K562 (cell line): ENCODE data around the gene TRMT44. TPM values are rescaled to one million over a fixed set of nuclear protein-coding genes. Genes with fewer than 3 reads are reported as not detected.

Source experiments
- ATAC-seq: fragments of 200-7000 bp; cut with Tn5 transposase; 3 replicates; pipeline ENCODE4 v1.9.1; 2020; ENCODE audit warnings: moderate library complexity
- BruUV-seq: library from RNA; stranded (reverse); fragments of 400-500 nt; replicated peaks from 2 replicates; lab custom pipeline; 2021; lab: Mats Ljungman, UMichigan
- CTCF ChIA-PET: fragments of 300-600 bp; formaldehyde crosslinking; extraction: SDS; loops from one replicate; lab custom pipeline; 2021; ENCODE audit warnings: low intra/inter-chr PET ratio; lab: Yijun Ruan, JAX
- POLR2A ChIA-PET: fragments of 300-600, 350-650 bp; sonication (Branson Sonifier 250); formaldehyde crosslinking; extraction: SDS; loops from one replicate; lab custom pipeline; 2021; ENCODE audit warnings: antibody characterized with exemption, inconsistent platforms; lab: Yijun Ruan, JAX
- DNase-seq, 4 experiments: peaks; one replicate each; pipeline versions ENCODE4 v3.0.0 to v3.0.0-alpha.2; 2011 to 2018; ENCODE audit warnings: low spot score in 3 of 4, mixed read lengths in 3 of 4; ENCODE audit errors: extremely low read depth in 1 of 4
- FAIRE-seq: peaks from 2 replicates; lab custom pipeline; 2011; peaks lifted over from hg19 to GRCh38; lab: Jason Lieb, UNC
- H2AFZ ChIP-seq: 2 replicates; pipeline ENCODE4 v1.6.0; 2011; ENCODE audit warnings: low read depth, low read length, control low read depth, inconsistent platforms
- H3K27ac ChIP-seq: fragments of 200-600 bp; 3 replicates; pipeline ENCODE4 v1.8.0; 2011; ENCODE audit warnings: low read depth, mild to moderate bottlenecking, control low read depth, inconsistent platforms, low read length, moderate library complexity, mixed read lengths; ENCODE audit errors: extremely low read depth
- H3K27me3 ChIP-seq, 2 experiments: fragments of 300-600 bp in 1 of 2; 2 replicates in 1 of 2; 3 replicates in 1 of 2; pipeline versions ENCODE4 v1.6.0 to v1.8.0; 2011; ENCODE audit warnings: inconsistent platforms in 2 of 2, low read length in 2 of 2, mild to moderate bottlenecking in 1 of 2, mixed read lengths in 1 of 2, moderate library complexity in 1 of 2; ENCODE audit not compliant: control insufficient read depth in 2 of 2, insufficient read depth in 2 of 2
- H3K36me3 ChIP-seq: fragments of 300-600 bp; 3 replicates; pipeline ENCODE4 v1.8.0; 2011; ENCODE audit warnings: mild to moderate bottlenecking, low read length, inconsistent platforms; ENCODE audit not compliant: control insufficient read depth, insufficient read depth
- H3K4me1 ChIP-seq, 2 experiments: fragments of 200-600 bp in 1 of 2; replicated peaks in 1 of 2; 2 replicates in 1 of 2; 3 replicates in 1 of 2; pipeline versions ENCODE4 v1.5.1 to v1.8.0; 2011; ENCODE audit warnings: inconsistent platforms in 2 of 2, low read length in 2 of 2, mild to moderate bottlenecking in 1 of 2, mixed read lengths in 1 of 2, moderate library complexity in 1 of 2; ENCODE audit not compliant: control insufficient read depth in 2 of 2, insufficient read depth in 2 of 2
- H3K4me2 ChIP-seq: 2 replicates; pipeline ENCODE4 v1.6.1; 2011; ENCODE audit warnings: low read length, control low read depth, inconsistent platforms, mixed read lengths; ENCODE audit not compliant: insufficient read depth
- H3K4me3 ChIP-seq: fragments of 200-600 bp; sonication (generic), shearing (Covaris generic); 2 replicates; pipeline ENCODE4 v1.5.1; 2016; ENCODE audit warnings: control low read depth, inconsistent platforms
- H3K79me2 ChIP-seq: fragments of 200-600 bp; 3 replicates; pipeline ENCODE4 v1.8.0; 2011; ENCODE audit warnings: low read length, inconsistent platforms; ENCODE audit not compliant: control insufficient read depth, insufficient read depth
- H3K9ac ChIP-seq, 2 experiments: 2 replicates each; pipeline versions ENCODE4 v1.6.0 to v1.6.1; 2011; ENCODE audit warnings: low read depth in 2 of 2, low read length in 2 of 2, control low read depth in 1 of 2, inconsistent platforms in 1 of 2, mild to moderate bottlenecking in 1 of 2, mixed read lengths in 1 of 2; ENCODE audit not compliant: insufficient read depth in 1 of 2
- H3K9me1 ChIP-seq: one replicate; pipeline ENCODE4 v1.6.0; 2011; ENCODE audit warnings: inconsistent platforms, mild to moderate bottlenecking, low read length, moderate library complexity; ENCODE audit not compliant: control insufficient read depth, insufficient read depth
- H3K9me3 ChIP-seq: replicated peaks from 2 replicates; pipeline ENCODE4 v1.5.1; 2011; ENCODE audit warnings: low read depth, low read length, inconsistent platforms; ENCODE audit not compliant: control insufficient read depth, insufficient read depth
- H4K20me1 ChIP-seq: replicated peaks from 2 replicates; pipeline ENCODE4 v1.6.1; 2011; ENCODE audit warnings: low read length, inconsistent platforms, mixed read lengths; ENCODE audit not compliant: control insufficient read depth, insufficient read depth
- POLR3G ChIP-seq: IDR thresholded peaks from 2 replicates; pipeline ENCODE4 v1.6.1; 2011; ENCODE audit not compliant: insufficient read length, insufficient replicate concordance; ENCODE audit errors: extremely low read depth
- PRPF4 ChIP-seq: fragments of 200-400 bp; formaldehyde crosslinking; IDR thresholded peaks from one replicate; pipeline ENCODE4 v1.6.1; 2017; ENCODE audit warnings: low read length, low read depth, mild to moderate bottlenecking; ENCODE audit not compliant: insufficient read depth, poor library complexity, severe bottlenecking
- RAD21 ChIP-seq, 2 experiments: fragments of 250-450 bp in 1 of 2; fragments of 450-650 bp in 1 of 2; sonication (Bioruptor Pico) in 1 of 2; formaldehyde crosslinking in 1 of 2; IDR thresholded peaks in 1 of 2; conservative IDR thresholded peaks in 1 of 2; 2 replicates each; pipeline versions ENCODE4 v1.4.0 to v1.8.0; 2020 to 2022; ENCODE audit warnings: mild to moderate bottlenecking in 2 of 2, moderate library complexity in 1 of 2
- RCOR1 ChIP-seq, 2 experiments: IDR thresholded peaks; 2 replicates each; pipeline ENCODE4 v1.6.1; 2012; ENCODE audit warnings: low read depth in 2 of 2, low read length in 2 of 2, borderline replicate concordance in 1 of 2, improper control_type of control experiment in 1 of 2
- ZKSCAN3 ChIP-seq: fragments of 250-450 bp; sonication (Bioruptor Pico); IDR thresholded peaks from 2 replicates; pipeline ENCODE4 v1.4.0; 2020
- ZNF551 ChIP-seq: fragments of 250-450 bp; sonication (Bioruptor Pico); IDR thresholded peaks from 2 replicates; pipeline ENCODE4 v1.5.0; 2021; ENCODE audit warnings: mild to moderate bottlenecking, moderate library complexity
- ZNF57 ChIP-seq: fragments of 450-650 bp; formaldehyde crosslinking; IDR thresholded peaks from 2 replicates; pipeline ENCODE4 v1.4.0; 2020; ENCODE audit warnings: mild to moderate bottlenecking, moderate library complexity
- WGBS: fragments of 100-300 bp; shearing (Covaris generic); methylation state at CpG from one replicate; pipeline ENCODE4 v1.1.6; 2016; ENCODE audit warnings: low coverage, mixed read lengths; ENCODE audit not compliant: insufficient coverage; ENCODE audit errors: missing lambda C conversion rate; 5-methylcytosine and 5-hydroxymethylcytosine counted together
- in situ Hi-C: fragments of 300-500 bp; cut with MboI; formaldehyde crosslinking; loops from 4 replicates; pipeline ENCODE4 v1.15.0; 2018; ENCODE audit warnings: inconsistent platforms, mixed read lengths
- intact Hi-C: fragments of 100-400 bp; cut with micrococcal nuclease; formaldehyde crosslinking; loops from 2 replicates; pipeline ENCODE4 v1.14.2; 2022
- polyA plus RNA-seq, 8 experiments: library from polyadenylated mRNA; depleted of rRNA in 4 of 8; stranded (reverse) in 5 of 8; unstranded in 3 of 8; fragments of >200 nt; fragmentation: Nextera tagmentation in 2 of 8; fragmentation: Illumina TruSeq in 1 of 8; extraction: Ambion mirVana in 2 of 8; extraction: Trizol in 1 of 8; gene quantifications; 2 replicates each; pipeline versions ENCODE4 v1.2.1 to v1.2.3, GENCODE V29; 2011 to 2014; ENCODE audit warnings: inconsistent platforms in 1 of 8, missing spikeins in 1 of 8
- total RNA-seq, 7 experiments: library from RNA; depleted of rRNA in 6 of 7; stranded (reverse); fragments of >200 nt in 6 of 7; fragmentation: Illumina TruSeq in 2 of 7; extraction: Trizol in 2 of 7; gene quantifications; 2 replicates each; pipeline versions ENCODE4 v1.2.1 to v1.2.3, GENCODE V29; 2011 to 2021; ENCODE audit warnings: low replicate concordance in 1 of 7
- TF ChIP-seq, protein P1 (sequence below): fragments of 450-650 bp; formaldehyde crosslinking; IDR thresholded peaks from 2 replicates; pipeline ENCODE4 v1.4.0; 2020; ENCODE audit warnings: mild to moderate bottlenecking, moderate library complexity
- TF ChIP-seq, protein P2 (sequence below): IDR thresholded peaks from 3 replicates; pipeline ENCODE4 v1.6.1; 2011; ENCODE audit warnings: borderline replicate concordance, mild to moderate bottlenecking, moderate library complexity; ENCODE audit not compliant: insufficient read length; ENCODE audit errors: extremely low read depth
- TF ChIP-seq, protein P3 (sequence below): sonication (generic); formaldehyde crosslinking; IDR thresholded peaks from 2 replicates; pipeline ENCODE4 v1.8.0; 2022; ENCODE audit warnings: mild to moderate bottlenecking, missing genetic modification reagents

TRMT44 gene
- total and polyA plus RNA-seq, 9 of the 15 experiments (the other 6 are each of a cell fraction or from before 2014, with no cell fraction given) = 1.2 to 18.6 (median 10.0) TPM

DNA sequence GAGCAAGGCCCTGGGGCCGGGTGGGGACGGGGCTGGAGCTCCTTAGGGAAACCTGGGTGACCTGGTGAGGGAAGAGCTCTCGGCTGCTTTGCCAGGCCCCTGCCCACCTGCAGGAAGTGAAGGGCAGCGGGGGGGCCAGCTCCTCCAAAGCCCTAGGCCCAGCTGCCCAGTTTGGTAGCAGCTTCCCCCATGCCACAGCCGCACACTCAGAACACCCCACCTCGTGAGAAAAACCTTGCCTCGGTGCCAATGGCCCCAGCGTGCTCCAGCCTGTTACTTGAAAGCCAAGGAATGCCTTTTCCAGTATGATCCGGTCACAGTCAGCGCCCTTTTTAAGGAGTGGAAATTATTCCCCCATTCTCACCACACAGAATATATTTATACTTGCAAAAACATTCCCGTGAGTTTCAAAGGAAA, 38.4 kb upstream of the TRMT44 start:
- Histone ChIP-seq H3K27ac (no peak overlapping the region), H3K9ac (peak overlapping the region in 1 of 2 experiments; percentile 35; a peak in 1 of 4 replicates), H3K9me1 (no peaks in the 10 kb centered on the region), H3K9me3 (no peaks in the 10 kb centered on the region), H3K4me3 (no peak overlapping the region), H3K4me2 (no peak overlapping the region), H4K20me1 (no peaks in the 10 kb centered on the region), H3K27me3 (no peaks in the 10 kb centered on the region), H2AFZ (no peak overlapping the region), H3K36me3 (no peaks in the 10 kb centered on the region), H3K79me2 (no peaks in the 10 kb centered on the region), H3K4me1 (peaks cover 0 to 13% of the 10 kb centered on the region in 2 experiments; a peak in 1 of 5 replicates)
- intact Hi-C loops = loop anchor here (2.0 to 10.0 kb wide), 3 partner anchors 80 to 227 kb away; no protein-coding TSS in a partner anchor
- CTCF ChIA-PET = interaction anchor here (0.9 to 4.9 kb wide), 4 partner anchors 82 to 165 kb away, joined by 4 to 69 read pairs (median 14); no protein-coding TSS in a partner anchor
- no peak for ATAC-seq
- no peak for FAIRE-seq
- 69% methylated on average over 10 of the region's 11 CpGs for WGBS
- BruUV-seq = no TSS peak
- POLR2A ChIA-PET = interaction anchor here (0.5 kb wide), 2 partner anchors 169 to 289 kb away, joined by 3 read pairs; no protein-coding TSS in a partner anchor
- in situ Hi-C loops = loop anchor here (5.0 to 10.0 kb wide), 2 partner anchors 160 to 237 kb away; no protein-coding TSS in a partner anchor
- DNase-seq = no peak
- TF ChIP-seq, protein P1, sequence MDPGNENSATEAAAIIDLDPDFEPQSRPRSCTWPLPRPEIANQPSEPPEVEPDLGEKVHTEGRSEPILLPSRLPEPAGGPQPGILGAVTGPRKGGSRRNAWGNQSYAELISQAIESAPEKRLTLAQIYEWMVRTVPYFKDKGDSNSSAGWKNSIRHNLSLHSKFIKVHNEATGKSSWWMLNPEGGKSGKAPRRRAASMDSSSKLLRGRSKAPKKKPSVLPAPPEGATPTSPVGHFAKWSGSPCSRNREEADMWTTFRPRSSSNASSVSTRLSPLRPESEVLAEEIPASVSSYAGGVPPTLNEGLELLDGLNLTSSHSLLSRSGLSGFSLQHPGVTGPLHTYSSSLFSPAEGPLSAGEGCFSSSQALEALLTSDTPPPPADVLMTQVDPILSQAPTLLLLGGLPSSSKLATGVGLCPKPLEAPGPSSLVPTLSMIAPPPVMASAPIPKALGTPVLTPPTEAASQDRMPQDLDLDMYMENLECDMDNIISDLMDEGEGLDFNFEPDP (CRISPR knock-in tag) = no peak
- TF ChIP-seq, protein P2, sequence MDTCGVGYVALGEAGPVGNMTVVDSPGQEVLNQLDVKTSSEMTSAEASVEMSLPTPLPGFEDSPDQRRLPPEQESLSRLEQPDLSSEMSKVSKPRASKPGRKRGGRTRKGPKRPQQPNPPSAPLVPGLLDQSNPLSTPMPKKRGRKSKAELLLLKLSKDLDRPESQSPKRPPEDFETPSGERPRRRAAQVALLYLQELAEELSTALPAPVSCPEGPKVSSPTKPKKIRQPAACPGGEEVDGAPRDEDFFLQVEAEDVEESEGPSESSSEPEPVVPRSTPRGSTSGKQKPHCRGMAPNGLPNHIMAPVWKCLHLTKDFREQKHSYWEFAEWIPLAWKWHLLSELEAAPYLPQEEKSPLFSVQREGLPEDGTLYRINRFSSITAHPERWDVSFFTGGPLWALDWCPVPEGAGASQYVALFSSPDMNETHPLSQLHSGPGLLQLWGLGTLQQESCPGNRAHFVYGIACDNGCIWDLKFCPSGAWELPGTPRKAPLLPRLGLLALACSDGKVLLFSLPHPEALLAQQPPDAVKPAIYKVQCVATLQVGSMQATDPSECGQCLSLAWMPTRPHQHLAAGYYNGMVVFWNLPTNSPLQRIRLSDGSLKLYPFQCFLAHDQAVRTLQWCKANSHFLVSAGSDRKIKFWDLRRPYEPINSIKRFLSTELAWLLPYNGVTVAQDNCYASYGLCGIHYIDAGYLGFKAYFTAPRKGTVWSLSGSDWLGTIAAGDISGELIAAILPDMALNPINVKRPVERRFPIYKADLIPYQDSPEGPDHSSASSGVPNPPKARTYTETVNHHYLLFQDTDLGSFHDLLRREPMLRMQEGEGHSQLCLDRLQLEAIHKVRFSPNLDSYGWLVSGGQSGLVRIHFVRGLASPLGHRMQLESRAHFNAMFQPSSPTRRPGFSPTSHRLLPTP = no peak
- TF ChIP-seq PRPF4 (no peak), RCOR1 (IDR thresholded peaks at IDR 0.05; ENCODE audit: borderline replicate concordance in 1 of 2, low read depth in 2 of 2, low read length in 2 of 2) (no peak), ZNF57 (CRISPR knock-in tag) (no peak), ZKSCAN3 (CRISPR knock-in tag) (no peak), RAD21 (CRISPR knock-in tag; conservative IDR thresholded peaks at IDR 0.05 in 1 of 2, IDR thresholded peaks at IDR 0.05 in 1 of 2) (no peak), POLR3G (no peak), ZNF551 (CRISPR knock-in tag) (no peak)
- TF ChIP-seq, protein P3, sequence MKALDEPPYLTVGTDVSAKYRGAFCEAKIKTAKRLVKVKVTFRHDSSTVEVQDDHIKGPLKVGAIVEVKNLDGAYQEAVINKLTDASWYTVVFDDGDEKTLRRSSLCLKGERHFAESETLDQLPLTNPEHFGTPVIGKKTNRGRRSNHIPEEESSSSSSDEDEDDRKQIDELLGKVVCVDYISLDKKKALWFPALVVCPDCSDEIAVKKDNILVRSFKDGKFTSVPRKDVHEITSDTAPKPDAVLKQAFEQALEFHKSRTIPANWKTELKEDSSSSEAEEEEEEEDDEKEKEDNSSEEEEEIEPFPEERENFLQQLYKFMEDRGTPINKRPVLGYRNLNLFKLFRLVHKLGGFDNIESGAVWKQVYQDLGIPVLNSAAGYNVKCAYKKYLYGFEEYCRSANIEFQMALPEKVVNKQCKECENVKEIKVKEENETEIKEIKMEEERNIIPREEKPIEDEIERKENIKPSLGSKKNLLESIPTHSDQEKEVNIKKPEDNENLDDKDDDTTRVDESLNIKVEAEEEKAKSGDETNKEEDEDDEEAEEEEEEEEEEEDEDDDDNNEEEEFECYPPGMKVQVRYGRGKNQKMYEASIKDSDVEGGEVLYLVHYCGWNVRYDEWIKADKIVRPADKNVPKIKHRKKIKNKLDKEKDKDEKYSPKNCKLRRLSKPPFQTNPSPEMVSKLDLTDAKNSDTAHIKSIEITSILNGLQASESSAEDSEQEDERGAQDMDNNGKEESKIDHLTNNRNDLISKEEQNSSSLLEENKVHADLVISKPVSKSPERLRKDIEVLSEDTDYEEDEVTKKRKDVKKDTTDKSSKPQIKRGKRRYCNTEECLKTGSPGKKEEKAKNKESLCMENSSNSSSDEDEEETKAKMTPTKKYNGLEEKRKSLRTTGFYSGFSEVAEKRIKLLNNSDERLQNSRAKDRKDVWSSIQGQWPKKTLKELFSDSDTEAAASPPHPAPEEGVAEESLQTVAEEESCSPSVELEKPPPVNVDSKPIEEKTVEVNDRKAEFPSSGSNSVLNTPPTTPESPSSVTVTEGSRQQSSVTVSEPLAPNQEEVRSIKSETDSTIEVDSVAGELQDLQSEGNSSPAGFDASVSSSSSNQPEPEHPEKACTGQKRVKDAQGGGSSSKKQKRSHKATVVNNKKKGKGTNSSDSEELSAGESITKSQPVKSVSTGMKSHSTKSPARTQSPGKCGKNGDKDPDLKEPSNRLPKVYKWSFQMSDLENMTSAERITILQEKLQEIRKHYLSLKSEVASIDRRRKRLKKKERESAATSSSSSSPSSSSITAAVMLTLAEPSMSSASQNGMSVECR (CRISPR knock-in tag) = no peak
